ENCODE results near the gene PMFBP1.

PMFBP1 gene

GRCh38 chr16:72159386-72159785 is 12.6 kb downstream of the PMFBP1 start:
- DNase-seq (ENCODE audit: low read depth in 1 of 2, low spot score in 1 of 2) = no peak
- Histone ChIP-seq H3K4me3 (replicated peaks; ENCODE audit: insufficient read depth, low read length) (no peak overlapping the region), H3K27me3 (ENCODE audit: insufficient read depth, poor library complexity, severe bottlenecking) (no peaks in the 10 kb centered on the region), H3K27ac (replicated peaks) (no peak overlapping the region)
- TF ChIP-seq GABPA (IDR thresholded peaks at IDR 0.05; ENCODE audit: low read depth) = no peak
- no peak for TF ChIP-seq SPI1 (IDR thresholded peaks at IDR 0.05; ENCODE audit: borderline replicate concordance, low read depth)
- no peak for TF ChIP-seq CTCF (IDR thresholded peaks at IDR 0.05; ENCODE audit: insufficient read depth, low read length)
- no peak for TF ChIP-seq REST (IDR thresholded peaks at IDR 0.05; ENCODE audit: insufficient replicate concordance, low read depth)

- TF ChIP-seq CTCF (IDR thresholded peaks at IDR 0.05; ENCODE audit: insufficient read depth, low read length) (no peak), POLR2AphosphoS5 (IDR thresholded peaks at IDR 0.05; ENCODE audit: low read depth) (no peak)
- no peak overlapping the region for H3K4me3 ChIP-seq (replicated peaks; ENCODE audit: insufficient read depth, low read length)
- H3K27me3 ChIP-seq (ENCODE audit: insufficient read depth, poor library complexity, severe bottlenecking) = no peaks in the 10 kb centered on the region
- H3K27ac ChIP-seq (replicated peaks) = no peak overlapping the region
- peak; percentile 25 to 44 for DNase-seq (ENCODE audit: low read depth in 1 of 2, low spot score in 1 of 2)
Measured at GRCh38 chr16:72149676-72150464, 22.1 kb downstream of the PMFBP1 start.

GRCh38 chr16:72142476-72142875 is 29.5 kb downstream of the PMFBP1 start:
- no peak for DNase-seq (ENCODE audit: low read depth in 1 of 2, low spot score in 1 of 2)
- no peaks in the 10 kb centered on the region for H3K27me3 ChIP-seq (ENCODE audit: insufficient read depth, poor library complexity, severe bottlenecking)
- no peak for TF ChIP-seq SPI1 (IDR thresholded peaks at IDR 0.05; ENCODE audit: borderline replicate concordance, low read depth)
- TF ChIP-seq REST (IDR thresholded peaks at IDR 0.05; ENCODE audit: insufficient replicate concordance, low read depth) = no peak
- no peak for TF ChIP-seq GABPA (IDR thresholded peaks at IDR 0.05; ENCODE audit: low read depth)
- no peak for TF ChIP-seq POLR2AphosphoS5 (IDR thresholded peaks at IDR 0.05; ENCODE audit: low read depth)
- TF ChIP-seq CTCF (IDR thresholded peaks at IDR 0.05; ENCODE audit: insufficient read depth, low read length) = no peak
- no peak overlapping the region for H3K4me3 ChIP-seq (replicated peaks; ENCODE audit: insufficient read depth, low read length)
- no peak overlapping the region for H3K27ac ChIP-seq (replicated peaks)

- no peak for DNase-seq (ENCODE audit: low read depth in 1 of 2, low spot score in 1 of 2)
- Histone ChIP-seq H3K4me3 (replicated peaks; ENCODE audit: insufficient read depth, low read length) (no peak overlapping the region), H3K27ac (replicated peaks) (no peak overlapping the region), H3K27me3 (ENCODE audit: insufficient read depth, poor library complexity, severe bottlenecking) (no peaks in the 10 kb centered on the region)
- TF ChIP-seq REST (IDR thresholded peaks at IDR 0.05; ENCODE audit: insufficient replicate concordance, low read depth) (no peak), SPI1 (IDR thresholded peaks at IDR 0.05; ENCODE audit: borderline replicate concordance, low read depth) (no peak), POLR2AphosphoS5 (IDR thresholded peaks at IDR 0.05; ENCODE audit: low read depth) (no peak), CTCF (IDR thresholded peaks at IDR 0.05; ENCODE audit: insufficient read depth, low read length) (no peak), GABPA (IDR thresholded peaks at IDR 0.05; ENCODE audit: low read depth) (no peak)
Measured at GRCh38 chr16:72139908-72140307, 32.0 kb downstream of the PMFBP1 start.

Data from HL-60 (cell line).